GM21515 (cell line): ENCODE data around the gene R3HDML.
"Not testable (repeated sequence)": the region's sequence is repeated elsewhere in the genome, so short reads cannot be mapped to it uniquely, and the experiment has no call there.

Experiments
- ATAC-seq: cut with Tn5 transposase; IDR thresholded peaks from one replicate; pipeline ENCODE4 v1.9.1; 2021; ENCODE audit not compliant: unreplicated experiment

R3HDML gene

GRCh38 chr20:44327748-44328147, 9.1 kb upstream of the R3HDML start:
- not testable (repeated sequence) for ATAC-seq

DNA sequence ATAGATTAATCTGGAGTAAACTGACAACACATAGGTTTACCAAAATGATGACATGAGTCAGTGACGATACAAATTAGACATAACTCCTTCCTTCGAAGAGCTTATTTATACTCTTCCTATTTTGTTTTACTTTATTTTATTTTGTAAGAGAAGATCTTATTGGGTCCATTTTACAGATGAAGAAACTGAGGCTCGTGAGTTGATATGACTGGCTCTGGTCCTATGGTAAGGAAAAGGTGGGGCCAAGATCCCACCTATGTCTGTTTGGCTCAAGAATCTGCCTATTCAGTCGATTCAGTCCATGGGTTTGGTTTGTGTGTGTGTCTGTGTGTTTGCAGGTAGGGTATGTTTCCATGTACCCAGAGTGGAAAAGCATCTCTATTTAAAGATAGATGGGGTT, 8.4 kb upstream of the R3HDML start:
- ATAC-seq = no peak

GRCh38 chr20:44331201-44331600, 5.6 kb upstream of the R3HDML start:
- ATAC-seq = no peak

- ATAC-seq = no peak
Observed at GRCh38 chr20:44334306-44334705, 2.5 kb upstream of the R3HDML start.

DNA sequence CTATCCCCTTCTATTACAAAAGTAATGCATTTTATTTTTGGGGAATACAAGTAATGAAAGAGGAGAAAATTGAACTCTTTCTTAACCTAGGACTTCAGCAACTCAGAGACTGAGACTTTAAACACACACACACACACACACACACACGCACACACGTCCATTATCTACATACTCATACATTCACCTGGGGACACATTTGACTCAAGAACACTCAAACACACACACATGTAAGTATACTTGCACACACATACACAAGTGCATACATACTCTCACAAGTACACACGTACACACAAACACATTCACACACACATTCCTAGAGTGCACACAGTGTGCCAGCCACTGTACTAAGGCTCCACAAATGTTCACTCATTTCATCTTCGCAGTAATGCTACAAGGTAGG, 2.1 kb upstream of the R3HDML start:
- ATAC-seq = no peak

DNA sequence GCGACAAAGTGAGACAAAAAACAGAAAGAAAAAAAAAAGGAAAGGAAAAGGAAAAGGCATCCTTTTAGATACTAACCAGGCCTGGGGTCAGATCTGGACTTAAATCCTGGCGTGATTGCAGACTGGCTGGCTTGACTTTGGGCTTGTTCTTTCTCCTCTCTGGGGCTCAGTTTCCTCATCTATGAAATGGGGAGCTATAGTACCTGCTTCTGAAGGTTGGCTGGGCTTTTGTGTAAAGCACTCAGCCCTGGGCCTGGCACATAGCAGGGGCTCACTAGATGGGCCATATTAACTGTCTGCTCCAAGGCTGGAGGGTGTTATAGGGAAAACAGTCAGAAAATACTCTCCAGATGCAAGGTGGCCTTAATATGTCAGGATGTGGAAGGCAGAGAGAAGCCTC, 1.2 kb upstream of the R3HDML start:
- ATAC-seq = no peak

- no peak for ATAC-seq
Observed at GRCh38 chr20:44336086-44336485, 757 bp upstream of the R3HDML start.

GRCh38 chr20:44342248-44342647, 5.4 kb downstream of the R3HDML start:
- ATAC-seq = no peak

DNA sequence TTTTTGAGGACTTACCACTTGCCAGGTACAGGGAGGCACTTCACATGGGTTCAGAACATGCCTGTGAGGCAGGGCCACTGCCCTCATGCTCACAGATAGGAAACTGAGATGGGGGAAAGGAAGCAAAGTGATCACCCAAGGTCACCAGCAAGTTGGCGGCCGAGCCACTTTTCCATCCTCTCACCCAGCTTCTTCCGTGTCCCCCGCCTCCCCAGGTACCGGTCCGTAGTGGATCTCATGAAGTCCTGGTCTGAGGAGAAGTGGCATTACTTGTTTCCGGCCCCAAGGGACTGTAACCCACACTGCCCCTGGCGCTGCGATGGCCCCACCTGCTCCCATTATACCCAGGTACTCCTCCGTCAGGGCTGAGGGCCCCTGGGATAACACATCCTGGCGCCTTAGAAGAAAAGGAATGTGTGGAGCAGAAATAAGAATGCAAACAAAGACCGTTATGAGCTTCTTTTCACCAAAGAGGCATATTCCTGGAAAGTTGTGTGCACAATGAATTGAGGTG, 6.4 kb downstream of the R3HDML start:
- ATAC-seq = no peak

GRCh38 chr20:44344723-44345122, 7.9 kb downstream of the R3HDML start:
- ATAC-seq = no peak

- no peak for ATAC-seq
Observed at GRCh38 chr20:44345147-44345546, 8.3 kb downstream of the R3HDML start.

DNA sequence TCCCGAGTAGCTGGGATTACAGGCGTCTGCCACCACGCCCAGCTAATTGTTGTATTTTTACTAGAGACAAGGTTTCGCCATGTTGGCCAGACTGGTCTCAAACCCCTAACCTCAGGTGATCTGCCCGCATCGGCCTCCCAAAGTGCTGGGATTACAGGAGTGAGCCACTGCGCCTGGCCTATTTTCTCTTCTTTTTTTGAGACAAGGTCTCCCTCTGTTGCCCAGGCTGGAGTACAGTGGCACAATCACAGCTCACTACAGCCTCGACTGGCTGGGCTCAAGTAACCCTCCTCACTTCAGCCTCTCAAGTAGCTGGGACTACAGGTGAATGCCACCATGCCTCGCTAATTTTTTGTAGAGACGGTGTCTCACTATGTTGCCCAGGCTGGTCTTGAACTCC, 9.1 kb downstream of the R3HDML start:
- not testable (repeated sequence) for ATAC-seq

DNA sequence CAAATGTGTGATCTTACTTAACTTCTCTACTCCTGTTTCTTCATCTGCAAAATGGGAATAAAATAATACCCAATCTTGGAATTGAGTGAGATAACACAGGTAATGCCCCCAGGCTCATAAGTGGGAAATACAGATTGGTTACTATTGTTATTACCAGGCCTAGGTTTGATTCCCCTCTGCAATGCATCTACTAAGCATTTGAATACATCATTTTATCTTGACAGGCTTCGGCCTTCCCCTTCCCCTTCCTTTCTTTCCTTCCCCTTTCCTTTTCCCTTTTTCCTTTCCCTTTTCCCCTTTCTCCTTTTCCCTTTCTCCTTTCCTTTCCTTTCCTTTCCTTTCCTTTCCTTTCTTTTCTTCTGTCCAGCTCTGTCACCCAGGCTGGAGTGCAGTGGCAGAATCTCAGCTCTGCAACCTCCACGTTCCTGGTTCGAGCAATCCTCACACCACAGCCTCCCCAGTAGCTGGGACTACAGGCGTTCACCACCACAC, 11.4 kb downstream of the R3HDML start:
- no peak for ATAC-seq

- no peak for ATAC-seq
Observed at GRCh38 chr20:44349349-44349748, 12.5 kb downstream of the R3HDML start.

DNA sequence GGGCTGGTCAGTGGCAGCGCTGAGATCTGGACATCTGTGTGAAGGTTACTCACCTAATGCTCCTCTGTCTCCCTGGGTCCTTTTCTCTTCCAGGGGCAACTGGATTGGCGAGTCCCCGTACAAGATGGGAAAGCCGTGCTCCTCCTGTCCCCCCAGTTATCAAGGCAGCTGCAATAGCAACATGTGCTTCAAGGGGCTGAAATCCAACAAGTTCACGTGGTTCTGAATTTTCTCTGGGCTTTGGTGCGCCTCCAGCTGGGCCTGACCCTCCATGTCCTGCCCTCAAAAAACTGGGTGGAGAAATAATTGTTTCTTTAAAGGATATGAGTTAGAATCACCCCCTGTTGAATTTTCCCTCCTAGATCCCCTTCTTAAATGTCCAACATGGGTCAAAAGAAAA, 13.7 kb downstream of the R3HDML start:
- no peak for ATAC-seq

DNA sequence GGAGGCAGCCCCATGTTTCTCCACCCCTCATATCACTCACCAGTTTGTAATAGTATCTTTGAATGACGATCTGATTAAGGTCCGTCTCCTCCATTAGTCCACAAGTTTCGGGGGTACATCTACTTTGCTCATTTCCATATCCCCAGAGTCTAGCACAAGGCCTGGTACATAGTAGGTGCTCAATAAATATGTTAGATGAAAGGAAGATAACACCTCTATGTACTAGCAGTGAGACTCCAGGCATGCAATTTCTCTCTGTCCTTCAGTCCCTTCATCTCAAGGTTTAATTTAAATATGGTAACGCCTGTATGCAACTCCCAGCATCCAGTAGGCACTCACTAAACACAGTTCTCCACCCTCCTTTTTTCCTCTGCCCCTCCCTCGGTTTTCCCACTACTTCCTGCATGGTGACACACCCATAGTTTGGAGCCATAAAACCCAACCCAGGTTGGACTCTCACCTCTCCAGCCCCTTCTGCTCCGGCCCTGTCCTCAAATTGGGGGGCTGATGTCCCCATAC, 18.2 kb downstream of the R3HDML start:
- no peak for ATAC-seq

GRCh38 chr20:44355498-44356352, 18.9 kb downstream of the R3HDML start, which contains the start of gene HNF4A:
TSS of gene HNF4A (plus strand) at chr20:44355699. CDS start at chr20:44355805, 106 bp downstream.
- ATAC-seq = no peak

DNA sequence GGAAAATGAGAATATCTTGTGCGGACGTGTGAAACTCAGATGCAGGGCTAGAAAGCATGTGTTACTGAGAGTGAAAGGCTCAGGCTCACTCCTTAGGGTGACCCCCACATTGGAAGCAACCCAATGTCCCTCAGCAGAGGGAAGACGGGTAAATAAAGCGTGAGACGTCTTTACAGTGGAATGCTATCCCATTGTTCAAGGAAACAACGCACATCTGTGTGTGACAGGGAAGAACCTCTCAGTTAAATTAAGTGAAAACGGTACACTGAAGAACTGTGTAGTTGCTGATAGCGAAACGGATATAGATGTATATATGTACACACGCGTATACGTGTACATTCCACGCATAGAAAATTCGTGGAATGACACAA, 19.5 kb downstream of the R3HDML start:
- ATAC-seq = no peak

GRCh38 chr20:44357020-44357419, 20.2 kb downstream of the R3HDML start:
- ATAC-seq = no peak

DNA sequence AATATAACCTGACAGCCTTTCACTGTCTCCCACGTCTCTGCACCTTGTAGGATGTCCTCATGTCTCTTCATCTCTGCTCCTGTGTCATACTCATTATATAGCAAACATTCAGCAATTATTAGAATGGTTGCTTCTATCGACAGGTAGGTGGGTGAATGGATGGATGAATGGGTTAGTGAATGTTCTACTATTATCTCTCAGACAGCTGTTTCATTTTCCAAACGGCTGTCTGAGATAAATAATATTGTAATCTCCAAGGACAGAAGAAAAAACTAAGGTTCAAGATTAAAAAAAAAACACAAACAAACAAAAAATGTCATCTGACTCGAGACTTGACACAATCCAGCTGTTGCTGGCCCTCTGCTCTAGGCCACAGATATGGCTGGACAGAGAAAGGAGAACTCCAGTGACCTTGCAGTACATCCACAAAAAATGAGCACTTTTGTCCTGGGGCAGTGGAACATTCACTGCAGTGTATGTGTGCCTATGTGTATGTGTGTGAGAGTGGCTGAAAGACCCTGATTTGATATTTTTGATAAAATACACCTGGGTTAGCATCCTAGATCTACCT, 20.8 kb downstream of the R3HDML start:
- no peak for ATAC-seq

DNA sequence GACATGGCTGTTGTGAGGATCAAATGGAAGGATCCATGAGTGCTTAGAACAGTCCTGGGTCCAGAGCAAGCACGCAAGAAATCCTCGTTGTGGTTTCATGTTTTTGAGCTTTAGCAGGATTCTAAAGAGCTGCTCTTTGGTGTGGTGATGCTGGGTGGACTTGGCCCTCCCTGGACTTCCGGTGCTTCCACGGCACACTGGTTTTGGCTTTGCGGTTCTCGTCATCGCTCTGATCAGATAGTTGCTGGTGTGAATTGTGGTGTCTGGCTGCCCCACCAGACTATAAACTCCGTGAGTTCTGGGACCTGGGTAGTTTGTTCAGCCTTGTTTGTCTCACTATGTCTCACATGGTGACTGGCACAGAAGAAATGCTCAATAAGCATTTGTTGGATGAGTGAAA, 21.9 kb downstream of the R3HDML start:
- no peak for ATAC-seq

DNA sequence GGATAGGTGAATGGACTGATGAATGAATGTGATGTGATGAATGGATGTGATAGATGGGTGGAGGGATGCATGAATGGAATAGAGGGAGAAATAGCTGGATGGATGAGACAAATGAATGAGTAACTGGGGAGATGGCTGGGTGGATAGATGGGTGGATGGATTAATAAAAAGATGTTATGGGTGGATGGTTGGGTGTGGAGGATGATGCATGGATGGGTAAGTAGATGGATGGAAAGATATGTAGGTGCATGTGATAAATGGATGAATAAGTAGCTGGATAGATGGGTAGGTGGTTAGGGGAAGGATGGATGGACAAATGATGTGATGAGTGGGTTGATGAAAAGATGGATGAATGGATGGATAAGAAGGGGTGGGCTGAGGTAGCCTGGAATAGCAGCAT, 23.4 kb downstream of the R3HDML start:
- no peak for ATAC-seq
